DLD1 (cell line): ENCODE data around the gene CYP2U1.
"Not testable (repeated sequence)": the region's sequence is repeated elsewhere in the genome, so short reads cannot be mapped to it uniquely, and the experiment has no call there.

Experiments
- in situ Hi-C: cut with HindIII; loops from 2 replicates; pipeline ENCODE4 v1.10.0; 2017; ENCODE audit warnings: low sequenced_read_pairs

The CYP2U1 gene

DNA sequence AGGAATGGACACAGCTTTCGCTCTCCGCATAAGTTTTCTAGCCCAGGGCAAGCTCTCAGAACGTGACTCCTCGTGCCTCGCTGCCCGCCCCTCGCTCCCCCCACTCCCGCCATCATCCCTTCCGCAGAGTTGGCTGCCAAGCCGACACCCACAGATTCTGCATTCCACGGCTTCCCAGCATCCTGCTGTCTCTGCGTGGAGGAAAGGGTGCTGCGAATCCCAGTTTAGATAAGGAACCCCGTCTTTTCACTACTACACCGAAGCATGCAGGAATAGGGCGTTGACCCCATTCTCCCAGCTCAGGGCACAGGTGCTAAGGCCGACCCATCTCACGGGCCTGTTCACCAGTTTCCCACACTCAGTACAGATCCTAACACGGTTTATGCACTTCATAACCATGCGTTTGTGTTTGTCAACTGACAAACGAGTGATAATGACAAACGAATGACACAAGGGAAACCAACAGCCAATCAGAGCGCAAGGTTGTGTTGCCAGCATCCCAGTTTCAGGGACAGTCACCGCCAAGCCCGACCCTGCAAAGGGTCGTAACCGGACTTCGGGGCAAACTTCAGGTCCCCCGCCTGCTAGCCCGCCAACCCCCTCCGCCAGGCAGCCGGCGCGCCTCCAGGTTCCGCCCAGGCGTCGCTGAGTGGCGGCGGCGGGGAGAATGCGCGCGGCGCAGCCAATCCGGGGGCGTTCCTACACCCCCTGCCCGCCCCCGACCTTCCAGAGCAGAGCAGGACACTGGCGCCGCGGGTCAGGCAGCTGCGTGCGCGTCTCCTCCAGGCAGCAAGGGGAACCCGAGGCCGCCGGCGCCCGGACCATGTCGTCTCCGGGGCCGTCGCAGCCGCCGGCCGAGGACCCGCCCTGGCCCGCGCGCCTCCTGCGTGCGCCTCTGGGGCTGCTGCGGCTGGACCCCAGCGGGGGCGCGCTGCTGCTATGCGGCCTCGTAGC, at the start of gene CYP2U1:
Gene CYP2U1, plus strand, starts transcription at position 729 of the 954 bp plus-strand sequence. Its CDS starts 95 bp downstream, at position 824.
- in situ Hi-C loops = no loop called here

DNA sequence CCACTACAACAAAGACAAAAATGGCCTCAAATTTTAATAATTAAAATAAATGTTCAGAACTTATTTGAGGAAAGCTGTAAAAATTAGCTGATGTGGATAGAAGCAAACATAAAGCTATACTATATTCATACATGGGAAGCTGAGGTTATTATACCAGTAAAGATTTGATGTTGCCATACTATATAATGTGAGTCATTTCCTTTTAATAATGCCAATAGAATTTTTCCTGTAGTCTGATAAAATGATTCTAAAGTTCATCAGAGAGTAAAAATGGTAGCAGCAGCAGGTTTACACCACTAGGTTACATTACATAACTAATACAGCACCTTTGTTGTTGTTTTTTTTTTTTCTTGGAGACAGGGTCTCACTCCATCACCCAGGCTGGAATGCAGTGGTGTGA, 45.5 kb upstream of the CYP2U1 start:
- in situ Hi-C loops = no loop called here

DNA sequence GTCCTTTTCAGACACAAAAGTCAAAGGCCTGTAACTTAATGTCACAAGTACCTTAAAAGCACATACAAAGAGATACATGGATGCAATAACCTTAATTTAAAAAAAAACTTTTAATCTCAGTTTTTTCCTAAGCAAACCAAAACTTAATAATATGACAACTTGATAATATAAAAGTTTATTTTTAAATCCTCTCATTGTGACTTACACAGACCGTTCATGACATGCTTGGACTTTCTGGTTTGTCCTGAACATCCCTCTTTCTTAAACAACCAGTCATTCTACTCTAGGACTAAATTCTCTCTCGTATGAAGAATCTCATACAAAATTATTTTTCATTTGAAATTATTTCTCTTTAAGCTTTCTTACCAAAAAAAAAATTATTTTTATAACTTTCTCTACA, 43.1 kb upstream of the CYP2U1 start:
- in situ Hi-C loops = no loop called here

DNA sequence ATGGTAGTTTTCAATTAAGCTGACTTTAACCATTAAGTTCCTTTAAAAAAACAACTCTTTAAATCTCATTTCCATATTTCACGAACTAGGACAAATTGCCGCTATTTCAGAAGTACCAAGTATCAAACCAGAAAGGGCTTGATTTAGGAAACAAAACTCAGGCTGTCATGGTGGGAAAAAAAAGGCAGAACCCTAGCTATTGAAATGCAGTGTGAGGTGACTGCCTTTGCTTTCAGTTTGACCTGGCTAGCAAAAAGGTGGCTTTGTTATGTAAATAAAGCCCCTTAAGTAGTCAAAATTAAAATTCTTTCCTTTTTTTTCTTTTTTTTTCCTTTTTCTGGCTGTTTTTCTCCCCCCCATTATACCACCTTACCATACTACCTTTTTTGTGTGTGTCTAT, 40.6 kb upstream of the CYP2U1 start:
- in situ Hi-C loops = no loop called here

DNA sequence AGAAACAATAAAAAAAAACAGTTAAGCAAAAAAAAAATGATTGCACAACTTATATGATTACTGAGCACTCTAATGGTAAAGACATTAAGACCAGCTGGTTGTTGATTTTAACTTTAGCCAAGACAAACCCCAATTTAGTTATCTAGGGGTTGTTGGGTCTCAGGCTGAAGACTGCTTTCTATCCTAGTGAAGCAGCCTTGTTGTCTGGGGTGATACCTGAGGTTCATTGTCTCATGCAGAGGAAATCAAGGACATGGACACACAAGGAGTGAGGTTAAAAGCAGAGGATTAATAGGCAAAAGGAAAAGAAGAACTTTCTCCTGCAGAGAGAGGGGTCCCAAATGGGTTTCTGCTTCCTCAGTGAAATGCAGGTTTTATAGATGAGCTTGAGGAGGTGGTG, 40.0 kb upstream of the CYP2U1 start:
- in situ Hi-C loops = no loop called here

DNA sequence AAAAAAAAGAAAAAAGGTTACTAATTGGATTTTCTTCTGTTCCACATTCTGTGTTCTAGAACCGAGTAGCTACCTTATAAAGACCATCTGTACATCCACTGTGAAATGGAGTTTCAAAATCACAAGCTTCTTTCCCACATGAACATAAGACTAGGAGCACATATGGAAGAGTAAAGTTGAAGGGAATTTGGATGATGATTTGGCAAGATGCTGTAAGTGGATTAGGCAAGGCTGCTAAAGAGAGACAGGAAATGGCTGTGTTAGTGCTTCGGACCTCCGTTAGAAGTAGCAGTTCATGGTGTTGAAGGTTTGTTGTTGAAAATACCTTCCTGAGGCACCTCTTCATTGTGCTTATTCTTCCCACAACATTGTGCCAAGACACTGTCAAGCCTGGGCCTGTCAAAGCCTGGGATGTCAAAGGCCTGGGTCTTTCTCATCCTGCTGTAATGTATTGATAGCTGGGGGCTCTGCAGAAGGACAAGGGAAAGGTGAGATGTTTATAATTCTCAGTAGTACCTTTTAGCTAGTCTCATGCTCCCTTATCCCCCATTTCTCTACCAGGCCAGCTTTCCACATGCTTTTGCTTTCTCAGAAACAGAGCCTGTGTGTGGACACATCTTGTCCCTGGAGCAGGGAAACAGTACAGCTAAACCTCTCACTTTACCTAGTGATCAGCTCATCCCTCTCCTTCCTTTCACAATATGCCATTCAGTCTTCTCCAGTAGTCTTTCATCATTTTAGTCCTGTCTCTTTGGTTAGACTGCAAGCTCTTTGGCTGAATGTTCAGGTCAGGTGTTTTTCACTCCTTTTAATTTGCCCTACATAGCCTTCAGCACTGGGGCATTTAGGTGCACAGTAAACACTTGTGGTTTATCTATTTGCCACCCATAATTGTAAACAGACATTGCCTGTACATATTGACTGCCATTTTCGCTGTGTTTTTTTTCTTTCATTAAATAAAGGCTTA, 37.9 kb upstream of the CYP2U1 start:
- in situ Hi-C loops = no loop called here

DNA sequence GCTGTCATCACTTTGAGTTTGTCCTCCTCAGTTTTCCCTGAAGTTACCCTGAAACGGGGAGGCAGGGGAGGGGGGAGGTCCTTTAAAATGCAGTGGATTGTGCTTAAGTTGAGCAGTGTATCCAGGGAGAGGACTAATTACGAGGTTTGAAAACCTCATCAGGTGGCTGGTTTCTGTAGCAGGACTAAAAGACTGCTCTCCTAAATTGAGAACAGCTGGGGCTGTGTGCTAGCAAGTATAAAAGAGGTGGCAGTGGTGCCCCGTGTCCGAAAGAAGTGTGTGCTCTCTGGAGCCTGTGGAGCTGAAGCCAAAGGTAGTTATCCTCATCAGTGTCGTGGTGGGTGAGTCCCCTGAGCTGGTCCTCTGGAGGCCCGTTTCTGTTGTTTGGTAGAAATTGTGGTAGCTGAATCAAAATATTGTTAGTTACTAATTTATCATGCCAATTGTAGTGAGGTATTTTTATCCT, 37.2 kb upstream of the CYP2U1 start:
- in situ Hi-C loops = no loop called here

DNA sequence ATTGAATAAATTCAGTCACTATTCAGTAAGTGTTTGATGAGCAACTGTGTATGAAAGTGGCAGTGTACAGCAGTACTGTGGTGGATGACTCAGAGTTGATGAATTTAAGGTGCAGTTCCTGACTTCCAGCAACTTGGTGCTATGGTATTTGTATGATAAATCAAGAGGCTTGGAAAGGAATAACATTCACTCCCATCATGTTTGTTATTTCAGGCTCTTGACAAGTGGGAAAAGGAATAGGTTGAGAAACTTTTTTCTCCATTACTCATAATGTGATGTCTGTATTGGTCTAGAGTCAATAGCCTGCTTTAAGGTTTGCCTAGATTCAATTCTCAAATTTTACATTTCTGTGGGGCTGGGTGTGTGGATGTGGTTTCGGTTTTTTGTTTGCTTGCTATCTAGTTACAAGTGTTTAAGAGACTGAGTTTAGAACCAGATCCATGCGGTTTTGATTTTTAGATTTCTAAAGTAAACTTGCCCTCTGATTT, 35.1 kb upstream of the CYP2U1 start:
- in situ Hi-C loops = no loop called here

DNA sequence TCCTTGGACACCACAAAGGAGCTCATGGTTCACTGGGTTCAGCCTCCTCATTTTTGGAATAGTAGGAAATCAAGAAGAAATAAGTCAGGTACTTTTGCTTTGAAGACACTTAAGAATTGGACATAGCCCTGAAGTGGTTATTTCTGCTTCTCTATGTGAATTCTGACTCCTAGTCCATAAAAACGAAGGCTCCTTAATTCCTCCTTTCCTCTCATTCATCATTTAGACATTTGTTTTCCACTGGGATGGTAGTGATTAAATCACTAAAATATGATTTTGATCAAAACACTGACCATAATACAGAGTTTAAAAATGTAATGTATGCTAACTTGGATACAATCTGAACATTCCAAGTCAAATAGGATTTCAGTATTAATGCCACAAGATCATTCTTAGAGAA, 34.7 kb upstream of the CYP2U1 start:
- in situ Hi-C loops = no loop called here

DNA sequence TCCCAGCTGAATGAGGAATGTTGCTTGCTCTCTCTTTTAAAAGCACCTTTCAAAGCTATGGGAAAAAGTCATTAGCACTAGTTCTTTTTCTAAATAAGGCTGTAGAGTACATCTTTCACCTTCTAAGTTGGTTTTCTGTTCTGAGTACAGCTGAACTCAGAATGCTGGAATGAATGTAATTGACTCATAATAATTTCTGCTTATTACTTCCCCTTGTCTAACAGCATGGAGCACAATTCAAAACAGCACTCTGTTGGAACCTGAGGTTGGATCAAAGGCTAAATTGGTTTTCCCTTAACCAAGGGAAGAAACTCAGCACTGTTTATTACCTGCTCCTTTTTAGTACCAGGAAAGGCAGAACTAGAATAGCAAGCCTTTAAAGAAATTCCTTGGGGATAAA, 33.5 kb upstream of the CYP2U1 start:
- in situ Hi-C loops = no loop called here

DNA sequence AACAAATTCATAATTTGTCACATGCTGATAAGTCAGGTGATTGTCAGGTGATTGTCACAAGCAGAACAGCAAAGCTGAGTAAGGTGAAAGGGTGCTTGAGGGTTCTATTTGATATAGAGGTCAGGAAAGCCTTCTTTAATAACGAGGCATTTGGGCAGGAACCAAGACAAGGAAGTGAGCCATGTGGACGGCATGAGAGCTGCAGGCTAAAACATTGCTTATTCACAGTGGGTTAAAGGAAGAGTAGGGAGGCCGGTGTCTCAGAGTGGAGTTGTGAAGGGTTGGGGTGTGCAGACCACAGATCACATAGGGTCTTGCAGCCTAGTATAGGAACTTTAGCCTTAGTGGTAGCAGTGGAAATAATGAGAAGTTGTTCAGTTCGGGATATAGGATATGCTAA, 31.3 kb upstream of the CYP2U1 start:
- in situ Hi-C loops = no loop called here

DNA sequence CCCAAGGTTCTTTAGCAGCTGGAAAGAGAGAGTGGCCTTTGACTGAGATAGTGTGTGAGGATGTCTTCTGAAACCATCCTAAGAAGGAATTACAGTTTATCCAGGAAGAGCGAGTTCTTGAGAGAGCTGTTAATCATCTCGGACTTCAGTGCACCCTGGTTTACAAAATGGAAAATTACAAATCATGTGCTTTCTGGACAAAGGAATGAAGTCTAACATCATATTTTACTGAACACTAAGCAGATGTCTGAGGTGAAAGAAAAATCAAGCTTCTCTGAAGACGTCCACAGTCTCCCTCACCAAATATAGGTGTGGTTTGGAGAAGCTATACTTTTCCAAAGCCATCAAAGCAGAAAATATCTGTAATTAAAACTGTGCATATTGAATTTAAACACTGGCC, 30.8 kb upstream of the CYP2U1 start:
- in situ Hi-C loops = no loop called here

DNA sequence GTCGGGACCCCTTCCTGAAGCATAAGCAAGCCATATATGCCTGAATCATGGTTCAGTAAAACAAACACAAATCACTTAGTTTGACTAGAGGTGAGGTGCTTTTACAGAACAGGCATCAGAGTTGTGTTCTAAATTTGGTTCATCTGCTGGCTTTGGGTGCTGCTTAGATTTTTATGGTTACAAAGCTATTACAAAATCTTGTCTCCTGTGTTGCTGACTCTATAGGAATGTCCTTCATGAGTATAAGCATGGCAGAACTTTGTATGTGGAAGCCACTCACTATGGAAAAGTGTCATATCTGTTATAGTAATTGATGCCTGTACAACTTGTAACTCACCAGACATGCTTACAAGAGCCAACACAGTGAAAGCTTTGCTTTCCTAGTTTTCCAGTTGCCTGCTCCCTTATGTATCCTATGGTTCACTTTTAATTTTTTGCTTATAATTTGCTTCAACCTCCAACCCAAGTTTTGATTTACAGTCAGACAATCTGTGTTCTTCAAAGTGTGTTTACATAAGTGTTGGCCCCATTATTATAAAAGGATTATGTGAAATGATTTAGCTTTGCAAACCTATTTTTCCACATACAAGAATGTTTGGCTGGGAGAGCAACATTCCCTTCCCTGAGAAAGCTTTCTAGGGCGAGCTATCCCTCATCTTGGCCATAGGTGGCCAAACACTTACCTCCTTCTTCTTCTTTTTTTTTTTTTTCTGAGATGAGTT, 30.0 kb upstream of the CYP2U1 start:
- in situ Hi-C loops = no loop called here

DNA sequence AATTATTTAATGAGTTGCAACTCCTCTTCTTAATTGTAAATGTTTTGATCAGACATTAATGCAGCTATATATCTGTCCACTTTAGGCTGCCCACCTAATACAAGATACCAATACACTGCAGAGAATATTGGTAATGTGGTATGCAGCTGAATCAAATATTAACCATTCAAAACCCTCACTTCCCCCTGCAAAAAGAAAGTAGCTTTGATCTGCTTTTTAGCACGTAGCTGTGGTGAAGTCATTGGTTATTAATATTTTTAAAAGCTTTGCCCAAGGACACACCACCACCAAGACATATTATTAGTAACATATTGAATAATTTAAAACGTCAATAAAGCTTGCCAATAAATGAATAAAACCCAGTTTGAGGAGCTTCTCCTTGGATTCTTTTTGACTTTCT, 28.6 kb upstream of the CYP2U1 start:
- in situ Hi-C loops = no loop called here

DNA sequence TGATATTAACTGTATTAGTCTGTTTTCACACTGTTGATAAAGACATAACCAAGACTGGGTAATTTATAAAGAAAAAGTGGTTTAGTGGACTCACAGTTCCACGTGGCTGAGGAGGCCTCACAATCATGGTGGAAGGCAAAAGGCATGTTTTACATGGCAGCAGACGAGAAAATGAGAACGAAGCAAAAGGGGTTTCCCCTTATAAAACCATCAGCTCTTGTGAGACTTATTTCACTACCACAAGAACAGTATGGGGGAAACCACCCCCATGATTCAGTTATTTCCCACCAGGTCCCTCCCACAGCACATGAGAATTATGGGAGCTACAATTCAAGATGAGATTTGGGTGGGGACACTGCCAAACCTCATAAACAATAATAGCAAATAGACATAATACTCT, 26.3 kb upstream of the CYP2U1 start:
- in situ Hi-C loops = not testable (repeated sequence)

DNA sequence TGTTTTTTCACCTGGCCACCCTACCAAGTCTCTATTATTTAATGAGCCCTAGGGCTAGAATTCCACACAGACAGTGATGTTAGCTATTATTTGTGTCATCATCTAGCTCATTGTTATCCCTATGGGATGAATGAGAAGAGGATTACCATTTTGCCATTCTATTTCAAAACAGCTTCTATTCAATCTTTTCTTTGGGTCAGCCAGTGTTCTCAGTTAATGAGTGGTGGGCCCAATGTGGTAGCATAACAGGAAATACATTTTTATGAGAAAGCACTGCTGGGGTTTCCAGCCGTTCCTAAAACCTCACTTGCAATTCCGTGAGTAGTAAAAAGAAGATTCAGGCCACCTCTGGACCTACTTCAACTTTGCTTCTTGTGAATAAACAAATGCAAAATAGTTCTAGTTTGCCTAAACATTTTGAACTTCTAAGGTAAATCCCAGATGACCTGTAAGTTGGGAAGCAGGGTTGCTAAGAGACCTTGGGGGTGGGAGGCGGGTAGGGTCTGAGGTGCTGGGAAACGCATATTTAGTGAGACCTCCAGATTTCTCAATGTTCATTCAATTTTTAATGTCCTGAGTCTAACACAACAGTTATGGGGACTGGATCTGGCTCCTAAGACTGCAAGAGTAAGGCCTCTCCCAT, 24.8 kb upstream of the CYP2U1 start:
- in situ Hi-C loops = no loop called here

DNA sequence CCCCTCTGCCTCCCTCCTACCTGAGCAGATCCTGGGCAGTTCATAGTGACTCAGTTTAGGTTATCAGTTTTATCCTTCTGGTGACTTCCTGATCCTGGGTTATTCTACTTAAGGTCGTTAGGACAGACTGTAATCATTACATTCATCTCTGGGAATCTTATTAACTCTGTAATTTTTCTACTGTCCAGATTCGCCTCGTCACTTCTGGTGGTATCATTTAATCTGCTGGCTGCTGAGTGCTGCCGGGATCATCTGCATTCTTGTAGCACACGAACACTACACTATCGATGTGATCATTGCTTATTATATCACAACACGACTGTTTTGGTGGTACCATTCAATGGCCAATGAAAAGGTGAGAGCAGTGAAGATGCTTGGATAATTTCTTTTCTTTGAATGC, 23.0 kb upstream of the CYP2U1 start:
- in situ Hi-C loops = no loop called here

DNA sequence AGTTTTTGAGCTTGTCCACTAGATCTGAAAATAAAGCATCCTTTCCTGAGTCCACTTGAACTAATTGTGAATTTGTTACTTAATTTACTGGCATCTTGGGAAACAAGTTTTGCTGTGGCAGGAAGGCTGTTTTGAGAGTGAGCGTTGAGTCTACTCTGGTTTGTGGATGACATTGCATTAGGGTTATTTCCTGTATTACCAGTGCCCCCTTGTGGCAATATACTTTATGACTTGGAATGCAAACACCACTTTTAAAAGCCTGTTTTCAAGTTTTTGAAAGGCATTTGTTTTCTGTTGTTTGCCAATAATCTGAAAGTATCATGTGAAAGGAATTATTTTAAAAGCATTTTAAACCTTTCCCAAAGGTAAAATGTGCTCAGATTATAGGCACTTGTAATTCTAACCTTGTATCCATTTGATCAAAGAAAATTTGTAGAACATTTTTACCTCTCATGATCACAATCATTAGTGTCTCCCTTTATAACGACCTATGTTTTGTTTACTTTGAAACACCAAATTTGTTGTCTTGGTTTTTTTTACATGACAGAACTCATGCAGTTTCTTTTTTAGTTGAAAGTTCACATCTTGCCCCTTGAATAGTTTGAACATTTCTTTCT, 18.0 kb upstream of the CYP2U1 start:
- in situ Hi-C loops = no loop called here

DNA sequence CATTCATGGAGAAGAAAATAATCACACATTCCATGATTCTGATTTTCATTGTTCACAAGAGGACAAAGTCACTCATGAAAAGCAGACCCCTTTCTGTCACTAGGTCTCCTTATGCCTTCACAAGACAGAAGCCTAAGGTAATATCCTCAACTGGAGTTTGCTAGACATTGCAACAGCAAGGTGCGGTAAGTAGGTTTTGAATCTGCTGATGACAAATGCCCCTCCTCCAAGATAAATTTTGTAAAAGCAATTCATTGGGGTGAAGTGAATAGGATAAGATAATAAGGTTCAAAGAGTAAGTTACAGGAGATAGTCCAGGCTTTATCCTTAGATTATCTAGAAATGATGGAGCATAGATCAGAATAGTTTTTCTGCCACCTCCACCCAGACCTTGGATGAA, 16.1 kb upstream of the CYP2U1 start:
- in situ Hi-C loops = no loop called here

DNA sequence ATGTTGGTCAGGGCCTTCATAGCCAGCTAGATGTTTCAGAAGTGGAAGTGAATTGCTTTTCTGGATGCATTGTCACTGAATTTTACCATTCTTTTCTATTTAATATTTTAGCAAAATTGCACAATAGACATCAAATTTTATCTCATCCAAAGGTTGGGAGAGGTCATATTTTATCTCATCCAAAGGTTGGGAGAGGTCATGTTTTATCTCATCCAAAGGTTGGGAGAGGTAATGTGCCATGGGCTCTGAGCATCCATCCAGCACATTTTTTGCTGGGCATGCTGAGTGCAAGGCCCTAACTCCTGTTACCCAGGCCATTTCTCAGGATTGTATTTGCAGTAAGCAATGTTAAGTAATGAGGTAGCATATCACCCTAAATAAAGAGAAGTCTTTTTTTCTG, 14.7 kb upstream of the CYP2U1 start:
- in situ Hi-C loops = no loop called here
